ENCODE measurements around the gene SPATA7.

The SPATA7 gene

GRCh38 chr14:88422919-88423650 is 37.6 kb downstream of the SPATA7 start:
- in situ Hi-C loops (cut with MboI; ENCODE audit: low pct_unique_long_range_greater_than_20kb, low sequenced_read_pairs, unreplicated experiment): no loop called here
- TF ChIP-seq CTCF (IDR thresholded peaks at IDR 0.05; ENCODE audit: extremely low read depth, insufficient read depth, missing control alignments): no peak
- no peak for DNase-seq (ENCODE audit: low spot score)

GRCh38 chr14:88424573-88424972 is 39.1 kb downstream of the SPATA7 start:
- DNase-seq (ENCODE audit: low spot score): no peak
- in situ Hi-C loops (cut with MboI; ENCODE audit: low pct_unique_long_range_greater_than_20kb, low sequenced_read_pairs, unreplicated experiment): no loop called here
- no peak for TF ChIP-seq CTCF (IDR thresholded peaks at IDR 0.05; ENCODE audit: extremely low read depth, insufficient read depth, missing control alignments)

- in situ Hi-C loops (cut with MboI; ENCODE audit: low pct_unique_long_range_greater_than_20kb, low sequenced_read_pairs, unreplicated experiment): no loop called here
- TF ChIP-seq CTCF (IDR thresholded peaks at IDR 0.05; ENCODE audit: extremely low read depth, insufficient read depth, missing control alignments): no peak
- no peak for DNase-seq (ENCODE audit: low spot score)
These were observed 40.8 kb downstream of the SPATA7 start for GRCh38 chr14:88426271-88426670.

- no peak for TF ChIP-seq CTCF (IDR thresholded peaks at IDR 0.05; ENCODE audit: extremely low read depth, insufficient read depth, missing control alignments)
- in situ Hi-C loops (cut with MboI; ENCODE audit: low pct_unique_long_range_greater_than_20kb, low sequenced_read_pairs, unreplicated experiment): no loop called here
- no peak for DNase-seq (ENCODE audit: low spot score)
These were observed 45.5 kb downstream of the SPATA7 start for GRCh38 chr14:88430976-88431375.

- DNase-seq (ENCODE audit: low spot score): no peak
- no peak for TF ChIP-seq CTCF (IDR thresholded peaks at IDR 0.05; ENCODE audit: extremely low read depth, insufficient read depth, missing control alignments)
- in situ Hi-C loops (cut with MboI; ENCODE audit: low pct_unique_long_range_greater_than_20kb, low sequenced_read_pairs, unreplicated experiment): no loop called here
These were observed 52.2 kb downstream of the SPATA7 start for GRCh38 chr14:88437658-88438057.

- DNase-seq (ENCODE audit: low spot score): no peak
- TF ChIP-seq CTCF (IDR thresholded peaks at IDR 0.05; ENCODE audit: extremely low read depth, insufficient read depth, missing control alignments): no peak
- in situ Hi-C loops (cut with MboI; ENCODE audit: low pct_unique_long_range_greater_than_20kb, low sequenced_read_pairs, unreplicated experiment): no loop called here
These were observed 53.6 kb downstream of the SPATA7 start for GRCh38 chr14:88439088-88439487.

All from GM13977 (cell line).